ENCODE data around the gene FOXRED1. TPM values are rescaled to one million over a fixed set of nuclear protein-coding genes. Genes with fewer than 3 reads are reported as not detected.

Gene FOXRED1
- total and polyA plus RNA-seq, 10 of the 15 experiments (the other 5 are each of a cell fraction or from before 2014, with no cell fraction given): 9.9 to 67.7 (median 38.0) TPM

DNA sequence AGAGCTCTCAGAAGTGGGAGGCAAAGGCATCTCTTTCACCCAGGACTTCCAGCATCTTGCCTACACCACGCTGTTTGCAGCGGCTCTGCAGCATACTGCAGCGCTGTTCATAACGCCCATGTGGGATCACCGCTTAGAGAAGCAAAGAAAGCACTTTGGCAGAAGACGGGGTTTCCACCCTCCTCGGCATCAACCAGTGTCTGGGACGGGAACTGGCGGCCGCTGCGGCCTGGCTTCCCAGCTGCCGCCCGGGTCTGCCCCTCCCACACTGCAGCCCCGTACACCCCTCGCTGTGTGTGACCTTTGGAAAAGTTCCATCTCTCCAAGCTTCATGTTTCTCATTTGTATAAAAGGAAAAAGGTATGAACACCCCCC is 13.4 kb downstream of the FOXRED1 start (continued):
- TF ChIP-seq ZNF24 (IDR thresholded peaks at IDR 0.05) (no peak), HDAC2 (IDR thresholded peaks at IDR 0.05) (no peak), ZSCAN29 (IDR thresholded peaks at IDR 0.05) (no peak), RB1 (IDR thresholded peaks at IDR 0.05; ENCODE audit: borderline replicate concordance) (no peak), ZNF217 (IDR thresholded peaks at IDR 0.05) (no peak), NFXL1 (IDR thresholded peaks at IDR 0.05; ENCODE audit: borderline replicate concordance) (no peak)
- TF ChIP-seq, protein P1, sequence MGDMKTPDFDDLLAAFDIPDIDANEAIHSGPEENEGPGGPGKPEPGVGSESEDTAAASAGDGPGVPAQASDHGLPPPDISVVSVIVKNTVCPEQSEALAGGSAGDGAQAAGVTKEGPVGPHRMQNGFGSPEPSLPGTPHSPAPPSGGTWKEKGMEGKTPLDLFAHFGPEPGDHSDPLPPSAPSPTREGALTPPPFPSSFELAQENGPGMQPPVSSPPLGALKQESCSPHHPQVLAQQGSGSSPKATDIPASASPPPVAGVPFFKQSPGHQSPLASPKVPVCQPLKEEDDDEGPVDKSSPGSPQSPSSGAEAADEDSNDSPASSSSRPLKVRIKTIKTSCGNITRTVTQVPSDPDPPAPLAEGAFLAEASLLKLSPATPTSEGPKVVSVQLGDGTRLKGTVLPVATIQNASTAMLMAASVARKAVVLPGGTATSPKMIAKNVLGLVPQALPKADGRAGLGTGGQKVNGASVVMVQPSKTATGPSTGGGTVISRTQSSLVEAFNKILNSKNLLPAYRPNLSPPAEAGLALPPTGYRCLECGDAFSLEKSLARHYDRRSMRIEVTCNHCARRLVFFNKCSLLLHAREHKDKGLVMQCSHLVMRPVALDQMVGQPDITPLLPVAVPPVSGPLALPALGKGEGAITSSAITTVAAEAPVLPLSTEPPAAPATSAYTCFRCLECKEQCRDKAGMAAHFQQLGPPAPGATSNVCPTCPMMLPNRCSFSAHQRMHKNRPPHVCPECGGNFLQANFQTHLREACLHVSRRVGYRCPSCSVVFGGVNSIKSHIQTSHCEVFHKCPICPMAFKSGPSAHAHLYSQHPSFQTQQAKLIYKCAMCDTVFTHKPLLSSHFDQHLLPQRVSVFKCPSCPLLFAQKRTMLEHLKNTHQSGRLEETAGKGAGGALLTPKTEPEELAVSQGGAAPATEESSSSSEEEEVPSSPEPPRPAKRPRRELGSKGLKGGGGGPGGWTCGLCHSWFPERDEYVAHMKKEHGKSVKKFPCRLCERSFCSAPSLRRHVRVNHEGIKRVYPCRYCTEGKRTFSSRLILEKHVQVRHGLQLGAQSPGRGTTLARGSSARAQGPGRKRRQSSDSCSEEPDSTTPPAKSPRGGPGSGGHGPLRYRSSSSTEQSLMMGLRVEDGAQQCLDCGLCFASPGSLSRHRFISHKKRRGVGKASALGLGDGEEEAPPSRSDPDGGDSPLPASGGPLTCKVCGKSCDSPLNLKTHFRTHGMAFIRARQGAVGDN (IDR thresholded peaks at IDR 0.05): no peak

DNA sequence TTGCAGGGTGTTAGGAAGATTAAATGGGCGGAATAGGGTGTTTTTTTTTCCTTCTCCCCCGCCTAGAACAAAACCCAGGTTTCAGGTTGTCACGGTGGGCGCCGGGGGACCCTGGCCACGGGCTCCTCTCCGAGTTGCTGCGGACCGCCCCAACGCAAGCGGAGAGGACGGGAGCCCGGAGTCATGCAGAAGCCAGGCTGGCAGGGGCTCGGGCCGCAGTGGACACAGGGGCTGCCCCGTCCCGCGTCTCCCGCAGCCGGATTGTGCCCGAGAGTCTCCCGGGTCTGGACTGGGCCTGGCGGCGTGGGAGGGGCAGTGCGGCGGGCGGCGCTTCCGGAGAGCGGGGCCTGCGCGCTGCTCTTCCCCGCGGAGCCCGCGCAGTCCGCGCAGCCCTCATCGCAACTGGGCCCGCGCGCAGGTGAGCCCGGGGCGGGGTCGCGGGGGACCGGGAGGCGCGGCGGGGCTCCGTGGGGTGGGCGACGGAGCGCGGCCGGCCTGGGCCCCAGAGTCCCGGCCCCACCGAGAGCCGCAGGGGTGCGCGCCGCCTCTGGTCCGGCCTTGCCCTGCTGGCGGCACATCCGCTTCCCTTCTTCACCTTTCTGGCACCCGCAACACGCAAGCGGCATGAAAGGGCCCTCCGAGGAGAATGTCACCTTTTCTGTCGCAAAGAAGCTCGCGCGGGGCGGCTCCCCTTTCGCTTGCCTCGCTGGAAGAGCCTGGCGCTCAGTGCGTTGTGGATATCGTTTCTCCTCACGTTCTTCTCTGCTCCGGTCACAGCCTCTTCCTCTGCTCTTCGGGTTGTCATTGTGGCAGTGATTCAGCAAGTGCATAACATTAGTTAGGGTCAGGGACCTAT is 14.0 kb downstream of the FOXRED1 start, which contains the start of gene TIRAP:
Gene TIRAP, plus strand, starts transcription at position 358 of the 856 bp plus-strand sequence. CDS start 7,802 bp downstream, outside the sequence.
- H4K20me1 ChIP-seq (ENCODE audit: control insufficient read depth, insufficient read depth): no peaks in the 10 kb centered on the region
- no peak for FAIRE-seq
- peaks cover 0 to under 1% of the 10 kb centered on the region in 2 experiments; a peak in 1 of 4 replicates for H3K36me3 ChIP-seq (ENCODE audit: control insufficient read depth in 2 of 2, insufficient read depth in 2 of 2, low read length in 1 of 2)
- WGBS (ENCODE audit: insufficient coverage, insufficient replicate concordance, low lambda C conversion rate, missing lambda C conversion rate): 6% methylated on average over 71 of the region's 82 CpGs
- in situ Hi-C loops (cut with MboI) (no loop called here), intact Hi-C loops (cut with micrococcal nuclease; ENCODE audit: unreplicated experiment) (no loop called here)
- H3K27ac ChIP-seq (ENCODE audit: control insufficient read depth, insufficient read depth): peak within 1 kb of the TSS; percentile 84
- H3K4me3 ChIP-seq: peak within 1 kb of the TSS; percentile 96
- H2AFZ ChIP-seq (ENCODE audit: control insufficient read depth, low read depth, low read length): peak within 1 kb of the TSS; percentile 90
- no peaks in the 10 kb centered on the region for H3K27me3 ChIP-seq (replicated peaks in 1 of 2; ENCODE audit: control insufficient read depth in 2 of 2, insufficient read depth in 2 of 2, low read length in 1 of 2)
- RAD21 ChIA-PET (ENCODE audit: unreplicated experiment): interaction anchor here (0.7 kb wide), 2 partner anchors 62 to 72 kb away, joined by 3 to 4 read pairs; no protein-coding TSS in a partner anchor
- peaks cover 22% of the 10 kb centered on the region for H3K4me1 ChIP-seq (ENCODE audit: control insufficient read depth, insufficient read depth, low read length)
- peaks cover 6% of the 10 kb centered on the region for H3K79me2 ChIP-seq (ENCODE audit: control insufficient read depth, insufficient read depth, low read length)
- CTCF ChIA-PET: interaction anchor here (0.6 to 1.3 kb wide), 6 partner anchors 16 to 985 kb away, joined by 3 to 5 read pairs (median 3); partner anchors contain the start of gene DCPS
- ATAC-seq: peak; percentile 83
- H3K9ac ChIP-seq (ENCODE audit: control insufficient read depth, insufficient read depth, low read length): peak within 1 kb of the TSS; percentile 84
- SMC1A ChIA-PET (ENCODE audit: uncharacterized antibody, unreplicated experiment): interaction anchor here (0.7 to 1.8 kb wide), 3 partner anchors 10 to 21 kb away, joined by 3 to 6 read pairs (median 4); partner anchors contain the start of gene DCPS
- peak within 1 kb of the TSS; percentile 89 for H3K4me2 ChIP-seq (ENCODE audit: control insufficient read depth, insufficient read depth)
- BruUV-seq (replicated peaks): no TSS peak
- no peak for DNase-seq (ENCODE audit: low read depth, low spot score)
- POLR2A ChIA-PET: interaction anchor here (0.7 to 2.5 kb wide), 6 partner anchors 14 to 765 kb away, joined by 3 to 10 read pairs (median 3); partner anchors contain the start of genes FOXRED1 and SRPRA
- no peaks in the 10 kb centered on the region for H3K9me3 ChIP-seq (replicated peaks; ENCODE audit: control insufficient read depth, insufficient read depth, low read length)
- TF ChIP-seq ZNF384 (IDR thresholded peaks at IDR 0.05; ENCODE audit: borderline replicate concordance, low read depth, low read length) (no peak), HDAC6 (IDR thresholded peaks at IDR 0.05; ENCODE audit: unreplicated experiment) (peak; percentile 56)
- TF ChIP-seq, protein P1 (IDR thresholded peaks at IDR 0.05): peak; percentile 86

Data from GM12878 (cell line).